GM12872 (cell line): ENCODE data around the gene DPYD.

ENCODE experiments used
- CTCF ChIP-seq: IDR thresholded peaks from 3 replicates; pipeline ENCODE4 v1.5.1; 2011; ENCODE audit warnings: low read depth, mild to moderate bottlenecking, low read length, moderate library complexity; ENCODE audit not compliant: insufficient read depth

Gene DPYD

GRCh38 chr1:97201641-97202040, 719.2 kb downstream of the DPYD start:
- TF ChIP-seq CTCF: no peak

DNA sequence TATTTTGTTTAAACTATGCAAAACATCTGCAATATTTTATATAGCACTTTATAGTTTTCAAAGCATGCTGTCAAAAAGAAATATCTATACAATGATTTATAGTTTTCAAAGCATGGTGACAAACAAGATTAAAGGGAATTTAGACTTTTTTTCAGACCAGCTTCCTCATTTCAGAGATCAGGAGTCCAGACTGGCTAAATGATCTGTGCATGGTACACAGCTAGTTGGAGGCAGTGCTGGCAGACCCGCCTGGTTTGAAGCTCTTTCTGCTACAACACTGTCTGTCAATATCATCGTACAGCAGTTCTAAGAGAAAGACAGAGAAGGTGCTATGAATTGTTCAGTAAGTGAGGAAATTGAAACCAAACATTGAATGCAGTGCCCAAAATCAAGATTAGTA, 720.2 kb downstream of the DPYD start:
- no peak for TF ChIP-seq CTCF

- TF ChIP-seq CTCF: no peak
These were observed 723.9 kb downstream of the DPYD start for GRCh38 chr1:97196825-97197516.

DNA sequence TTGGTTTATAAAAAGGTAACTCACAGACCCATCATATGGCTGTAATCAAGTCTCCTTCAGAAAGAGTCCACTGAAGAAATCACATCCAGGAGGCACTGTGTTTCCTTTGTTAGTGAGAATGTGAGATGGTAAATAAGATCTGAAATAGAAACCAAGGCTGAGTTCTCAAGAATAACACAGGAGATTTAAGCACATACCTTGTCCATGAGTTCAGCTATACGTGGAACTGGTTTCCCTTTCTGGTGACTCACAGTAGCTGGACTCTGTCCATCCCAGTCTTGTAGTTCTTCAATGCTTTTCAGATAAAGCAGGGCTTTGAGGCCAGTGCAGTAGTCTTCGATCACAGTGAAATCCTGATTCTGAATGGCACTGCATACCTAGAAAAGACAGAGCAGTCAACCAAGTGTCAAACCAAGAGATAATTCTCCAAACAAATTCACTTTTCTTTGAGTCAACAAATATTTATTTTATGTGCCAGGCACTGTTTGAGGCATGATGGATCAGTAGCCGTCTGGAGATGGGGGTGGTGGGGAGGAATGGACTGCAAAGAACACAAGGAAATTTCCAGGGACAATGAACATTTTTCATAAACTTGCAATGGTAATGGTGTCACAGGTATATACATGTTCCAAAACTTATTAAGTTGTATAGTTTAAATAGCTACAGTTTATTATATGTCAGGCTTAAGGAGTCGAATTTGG, 727.8 kb downstream of the DPYD start:
- no peak for TF ChIP-seq CTCF

DNA sequence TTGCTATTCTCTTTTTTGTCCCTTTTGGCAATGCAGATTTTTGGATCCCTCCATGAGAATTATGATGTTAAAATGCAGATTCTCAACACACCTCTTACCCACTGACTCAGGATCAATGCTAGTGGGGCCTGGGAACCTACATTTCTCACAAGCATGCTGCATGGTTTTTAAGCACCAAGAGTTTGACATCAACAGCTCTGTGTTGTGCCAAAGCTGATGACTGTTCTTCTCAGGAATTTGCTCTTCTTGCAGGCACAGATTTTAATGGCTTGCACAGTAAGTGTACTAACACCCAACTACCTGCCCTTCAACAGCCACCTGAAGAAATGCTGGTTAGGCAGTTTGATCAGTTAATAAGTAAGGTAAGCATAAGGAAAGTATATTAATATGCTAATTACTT, 730.5 kb downstream of the DPYD start:
- no peak for TF ChIP-seq CTCF

DNA sequence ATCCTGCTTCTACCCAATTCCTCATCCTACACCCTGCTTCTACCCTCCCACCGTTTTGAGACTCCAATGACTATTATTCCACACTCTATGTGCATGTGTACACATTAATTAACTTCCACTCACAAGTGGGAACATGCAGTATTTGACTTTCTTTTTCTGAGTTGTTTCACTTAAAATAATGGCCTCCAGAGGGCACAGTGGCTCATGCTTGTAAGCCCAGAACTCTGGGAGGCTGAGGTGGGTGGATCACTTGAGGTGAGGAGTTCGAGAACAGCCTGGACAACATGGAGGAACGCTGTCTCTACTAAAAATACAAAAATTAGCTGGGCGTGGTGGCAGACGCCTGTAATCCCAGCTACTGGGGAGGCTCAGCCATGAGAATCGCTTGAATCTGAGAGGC, 734.5 kb downstream of the DPYD start:
- no peak for TF ChIP-seq CTCF

DNA sequence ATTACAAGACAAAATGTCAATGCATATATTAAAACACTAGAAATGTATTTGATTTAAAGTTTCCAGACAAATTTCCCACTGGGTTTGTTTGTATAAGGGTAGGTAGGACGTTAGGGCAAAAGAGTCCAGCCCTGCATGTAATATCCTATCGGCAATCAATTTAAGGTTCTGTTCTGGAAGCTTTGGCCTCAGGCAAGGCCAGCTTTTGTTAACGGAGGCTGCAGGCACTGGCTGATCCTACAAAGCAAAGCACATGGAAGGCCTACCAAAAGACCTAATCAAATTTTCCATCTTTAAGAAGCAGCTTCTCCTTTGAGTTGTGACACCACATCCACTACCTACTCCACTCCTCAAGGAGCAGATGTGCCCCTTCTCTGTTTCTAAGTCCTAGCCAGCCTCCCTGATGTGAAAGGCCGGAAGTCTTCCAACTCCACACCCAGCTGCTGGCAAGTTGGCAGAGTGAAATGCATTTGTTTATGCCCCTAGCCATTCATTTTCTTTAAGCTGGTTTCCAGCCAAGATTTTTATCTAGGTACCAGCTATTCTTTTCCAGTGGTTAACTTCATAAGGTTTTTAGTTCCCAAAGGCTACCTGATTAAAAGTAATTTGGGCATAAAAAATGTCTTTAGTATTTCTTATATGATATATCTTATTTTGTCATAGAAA, 746.7 kb downstream of the DPYD start:
- TF ChIP-seq CTCF: no peak
